A549 (cell line): Measurements from ENCODE around the gene ZNF608. TPM values are rescaled to one million over a fixed set of nuclear protein-coding genes. Genes with fewer than 3 reads are reported as not detected.

Source experiments
- ATAC-seq, 2 experiments: fragments of 200-7000 bp in 1 of 2; fragments of >200 bp in 1 of 2; cut with Nextera tagmentation in 1 of 2; cut with Tn5 transposase in 1 of 2; 3 replicates each; pipeline versions ENCODE4 v1.8.0 to v1.9.1; 2018 to 2020; ENCODE audit warnings: mild to moderate bottlenecking in 1 of 2, moderate library complexity in 1 of 2
- CTCF ChIA-PET: fragments of 300-600 bp; sonication (Branson Sonifier 250); formaldehyde crosslinking; extraction: SDS; loops from one replicate; lab custom pipeline; 2021; ENCODE audit warnings: antibody characterized with exemption, inconsistent platforms; lab: Yijun Ruan, JAX
- POLR2A ChIA-PET: fragments of 350-600 bp; formaldehyde crosslinking; extraction: SDS; loops from one replicate; lab custom pipeline; 2021; ENCODE audit warnings: antibody characterized with exemption, inconsistent platforms; lab: Yijun Ruan, JAX
- DNase-seq, 2 experiments: peaks; one replicate each; pipeline versions ENCODE4 v3.0.0 to v3.0.0-alpha.2; 2011 to 2016; ENCODE audit warnings: low read depth in 1 of 2, low spot score in 1 of 2
- FAIRE-seq: peaks from 2 replicates; lab custom pipeline; 2011; peaks lifted over from hg19 to GRCh38; lab: Jason Lieb, UNC
- H3K27ac ChIP-seq, 2 experiments: fragments of >200 bp; sonication (Bioruptor Twin); formaldehyde crosslinking; 3 replicates each; pipeline ENCODE4 v1.5.1; 2016 to 2017
- H3K4me1 ChIP-seq: fragments of >200 bp; sonication (Bioruptor Twin); formaldehyde crosslinking; 3 replicates; pipeline ENCODE4 v1.6.1; 2016
- H3K4me2 ChIP-seq: fragments of >200 bp; sonication (Bioruptor Twin); formaldehyde crosslinking; 3 replicates; pipeline ENCODE4 v1.6.1; 2016
- H3K4me3 ChIP-seq: fragments of >200 bp; sonication (Bioruptor Twin); formaldehyde crosslinking; 3 replicates; pipeline ENCODE4 v1.5.1; 2016
- H3K9me3 ChIP-seq: fragments of >200 bp; sonication (Bioruptor Twin); formaldehyde crosslinking; 3 replicates; pipeline ENCODE4 v1.6.1; 2016
- ATOH8 ChIP-seq: fragments of 250-450 bp; sonication (Bioruptor Pico); IDR thresholded peaks from 2 replicates; pipeline ENCODE4 v1.5.0; 2020; ENCODE audit warnings: low read depth, mild to moderate bottlenecking, moderate library complexity
- BHLHE40 ChIP-seq: IDR thresholded peaks from 2 replicates; pipeline ENCODE4 v1.6.1; 2012; ENCODE audit warnings: low read depth, low read length, inconsistent platforms
- CBX8 ChIP-seq: fragments of 200-600 bp; sonication (generic); IDR thresholded peaks from 2 replicates; pipeline ENCODE4 v1.6.1; 2016
- CEBPB ChIP-seq, 2 experiments: fragments of >200 bp in 1 of 2; sonication (Bioruptor Twin) in 1 of 2; formaldehyde crosslinking in 1 of 2; IDR thresholded peaks; 2 replicates each; pipeline ENCODE4 v1.6.1; 2012 to 2016
- GATA3 ChIP-seq: IDR thresholded peaks from 2 replicates; pipeline ENCODE4 v1.6.1; 2012; ENCODE audit warnings: borderline replicate concordance
- HDAC2 ChIP-seq: fragments of 200-600 bp; sonication (generic); IDR thresholded peaks from 2 replicates; pipeline ENCODE4 v1.6.1; 2016
- HEYL ChIP-seq: fragments of 250-450 bp; sonication (Bioruptor Pico); IDR thresholded peaks from 2 replicates; pipeline ENCODE4 v1.8.0; 2021; ENCODE audit warnings: mild to moderate bottlenecking, moderate library complexity
- HOXA7 ChIP-seq: fragments of 250-450 bp; sonication (Bioruptor Pico); IDR thresholded peaks from 2 replicates; pipeline ENCODE4 v1.5.0; 2020; ENCODE audit warnings: mild to moderate bottlenecking, moderate library complexity
- HOXB13 ChIP-seq: fragments of 250-450 bp; sonication (Bioruptor Pico); IDR thresholded peaks from 2 replicates; pipeline ENCODE4 v1.5.0; 2020; ENCODE audit warnings: low read depth, mild to moderate bottlenecking, moderate library complexity
- JUN ChIP-seq, 2 experiments: fragments of >200 bp; sonication (Bioruptor Twin); formaldehyde crosslinking; IDR thresholded peaks; 2 replicates in 1 of 2; 3 replicates in 1 of 2; pipeline ENCODE4 v1.6.1; 2016 to 2017
- PHF8 ChIP-seq: fragments of 200-600 bp; sonication (generic); IDR thresholded peaks from 2 replicates; pipeline ENCODE4 v1.6.1; 2016; ENCODE audit warnings: low read depth, mild to moderate bottlenecking, antibody characterized with exemption, moderate library complexity, borderline replicate concordance
- POLR2A ChIP-seq: IDR thresholded peaks from 2 replicates; pipeline ENCODE4 v1.6.1; 2012; ENCODE audit warnings: mild to moderate bottlenecking, low read length
- RCOR1 ChIP-seq: fragments of 150-350 bp; IDR thresholded peaks from 2 replicates; pipeline ENCODE4 v1.6.1; 2014; ENCODE audit warnings: antibody characterized with exemption, low read length, low read depth
- REST ChIP-seq: fragments of 200-600 bp; sonication (generic); IDR thresholded peaks from 2 replicates; pipeline ENCODE4 v1.6.1; 2016; ENCODE audit warnings: antibody characterized with exemption, mild to moderate bottlenecking, moderate library complexity
- TFCP2L1 ChIP-seq: fragments of 250-450 bp; sonication (Bioruptor Pico); IDR thresholded peaks from 2 replicates; pipeline ENCODE4 v1.5.0; 2021; ENCODE audit warnings: mild to moderate bottlenecking
- ZC3H11A ChIP-seq: fragments of 450-650 bp; IDR thresholded peaks from 2 replicates; pipeline ENCODE4 v1.6.1; 2014; ENCODE audit warnings: antibody characterized with exemption, mild to moderate bottlenecking
- ZFP36 ChIP-seq: fragments of 450-650 bp; IDR thresholded peaks from 2 replicates; pipeline ENCODE4 v1.6.1; 2014; ENCODE audit warnings: borderline replicate concordance; ENCODE audit not compliant: partially characterized antibody
- ZNF302 ChIP-seq: fragments of 250-450 bp; sonication (Bioruptor Pico); IDR thresholded peaks from 2 replicates; pipeline ENCODE4 v1.9.0; 2021; ENCODE audit warnings: inconsistent platforms, mild to moderate bottlenecking, moderate library complexity
- WGBS: methylation state at CpG from one replicate; pipeline ENCODE4 v1.1.6; 2017; ENCODE audit errors: missing lambda C conversion rate; 5-methylcytosine and 5-hydroxymethylcytosine counted together
- polyA plus RNA-seq, 4 experiments: library from polyadenylated mRNA; depleted of rRNA in 3 of 4; stranded (reverse); fragments of >200 nt; fragmentation: RNase III in 1 of 4; extraction: RNeasy Plus Mini Kit Qiagen cat#74134 plus additional on column Dnase treatment in 1 of 4; gene quantifications; 2 replicates in 3 of 4; 3 replicates in 1 of 4; pipeline ENCODE4 v1.2.3, GENCODE V29; 2011 to 2017
- TF ChIP-seq, protein P1 (sequence below): fragments of 450-650 bp; IDR thresholded peaks from 2 replicates; pipeline ENCODE4 v1.6.1; 2014; ENCODE audit warnings: antibody characterized with exemption

ZNF608 gene
- polyA plus RNA-seq, 2 of the 4 experiments (the other 2 are of a cell fraction) = 0.77 to 1.8 TPM

DNA sequence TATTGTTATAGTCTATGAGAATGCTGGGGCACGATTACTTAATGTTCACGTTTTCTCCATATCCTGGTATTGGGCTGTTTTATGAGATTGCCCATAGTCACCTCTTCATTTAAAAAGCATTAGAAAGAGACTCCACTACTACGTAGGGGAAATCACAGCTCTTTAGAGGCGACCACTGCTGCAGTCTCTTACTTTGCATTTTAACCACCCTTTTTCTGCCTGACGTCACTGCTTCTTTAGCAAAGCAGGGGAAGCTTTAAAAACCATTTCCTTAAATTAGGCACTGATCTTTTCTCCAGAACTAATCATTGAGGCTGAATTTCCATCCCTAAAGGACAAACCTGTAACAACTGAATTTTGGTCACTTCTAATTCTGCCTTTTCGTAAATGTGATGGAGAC, 38.9 kb downstream of the ZNF608 start:
- ChIA-PET POLR2A (no interaction called here), CTCF (interaction anchor here (1.4 to 2.8 kb wide), 2 partner anchors 9 kb away, joined by 3 to 6 read pairs; no protein-coding TSS in a partner anchor)
- H3K9me3 ChIP-seq = no peaks in the 10 kb centered on the region
- DNase-seq = no peak
- no peaks in the 10 kb centered on the region for H3K4me1 ChIP-seq
- H3K27ac ChIP-seq = no peak overlapping the region
- FAIRE-seq = no peak
- H3K4me3 ChIP-seq = no peak overlapping the region
- 87% methylated on average over 6 of the region's 6 CpGs for WGBS
- ATAC-seq = no peak
- TF ChIP-seq REST (no peak), CBX8 (no peak), CEBPB (IDR thresholded peaks at IDR 0.05) (no peak), HDAC2 (no peak), HOXB13 (CRISPR knock-in tag) (no peak), ZC3H11A (no peak), HOXA7 (CRISPR knock-in tag) (no peak), ATOH8 (CRISPR knock-in tag) (no peak), ZNF302 (CRISPR knock-in tag) (no peak), ZFP36 (no peak), RCOR1 (no peak), GATA3 (no peak), HEYL (CRISPR knock-in tag) (no peak), BHLHE40 (no peak), TFCP2L1 (no peak), PHF8 (no peak), POLR2A (no peak)
- TF ChIP-seq, protein P1, sequence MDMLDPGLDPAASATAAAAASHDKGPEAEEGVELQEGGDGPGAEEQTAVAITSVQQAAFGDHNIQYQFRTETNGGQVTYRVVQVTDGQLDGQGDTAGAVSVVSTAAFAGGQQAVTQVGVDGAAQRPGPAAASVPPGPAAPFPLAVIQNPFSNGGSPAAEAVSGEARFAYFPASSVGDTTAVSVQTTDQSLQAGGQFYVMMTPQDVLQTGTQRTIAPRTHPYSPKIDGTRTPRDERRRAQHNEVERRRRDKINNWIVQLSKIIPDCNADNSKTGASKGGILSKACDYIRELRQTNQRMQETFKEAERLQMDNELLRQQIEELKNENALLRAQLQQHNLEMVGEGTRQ = no peak
- H3K4me2 ChIP-seq = no peak overlapping the region

DNA sequence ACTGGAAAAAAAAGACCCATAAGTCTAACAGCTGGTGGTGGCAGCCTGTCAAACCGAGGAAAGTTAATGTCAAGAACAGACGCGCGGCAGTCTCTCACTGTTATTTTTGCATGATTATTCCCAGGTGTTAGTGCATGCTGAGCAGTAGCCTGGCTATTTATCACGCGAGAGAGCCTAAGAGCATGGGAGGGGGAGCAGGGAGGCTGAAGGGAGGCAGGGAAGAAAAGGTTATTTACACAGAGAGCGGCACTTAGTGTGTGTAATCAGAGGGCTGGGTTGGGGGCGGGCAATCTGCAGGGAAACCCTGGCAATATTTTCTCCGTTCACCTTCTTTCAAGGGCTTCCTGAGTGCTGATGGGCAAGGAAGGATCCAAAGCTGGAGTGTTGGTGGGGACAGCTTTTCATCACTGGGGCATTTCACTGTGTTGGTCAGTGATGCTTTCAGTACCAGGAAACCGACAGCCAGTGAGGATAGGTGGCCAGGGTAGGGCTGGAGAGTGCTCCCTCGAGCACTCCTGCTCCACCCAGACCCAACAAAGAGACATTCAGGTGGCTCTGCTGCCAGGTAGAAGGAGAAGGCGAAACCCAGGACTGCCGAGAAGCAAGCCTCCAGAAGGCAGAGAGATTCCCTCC, 39.6 kb downstream of the ZNF608 start:
- no peak overlapping the region for H3K4me3 ChIP-seq
- H3K27ac ChIP-seq = no peak overlapping the region
- no peak for DNase-seq
- no peaks in the 10 kb centered on the region for H3K9me3 ChIP-seq
- ChIA-PET CTCF (interaction anchor here (2.8 kb wide), 1 partner anchor 8 kb away, joined by 6 read pairs; no protein-coding TSS in a partner anchor), POLR2A (no interaction called here)
- FAIRE-seq = no peak
- 77% methylated on average over 13 of the region's 13 CpGs for WGBS
- no peak for ATAC-seq
- H3K4me2 ChIP-seq = no peak overlapping the region
- no peaks in the 10 kb centered on the region for H3K4me1 ChIP-seq
- TF ChIP-seq REST (no peak), JUN (IDR thresholded peaks at IDR 0.05) (no peak)
